ENCODE results near the gene SECISBP2.

GRCh38 chr9:89315482-89315881 lies 2.8 kb upstream of the SECISBP2 start:
- TF ChIP-seq, protein P1, sequence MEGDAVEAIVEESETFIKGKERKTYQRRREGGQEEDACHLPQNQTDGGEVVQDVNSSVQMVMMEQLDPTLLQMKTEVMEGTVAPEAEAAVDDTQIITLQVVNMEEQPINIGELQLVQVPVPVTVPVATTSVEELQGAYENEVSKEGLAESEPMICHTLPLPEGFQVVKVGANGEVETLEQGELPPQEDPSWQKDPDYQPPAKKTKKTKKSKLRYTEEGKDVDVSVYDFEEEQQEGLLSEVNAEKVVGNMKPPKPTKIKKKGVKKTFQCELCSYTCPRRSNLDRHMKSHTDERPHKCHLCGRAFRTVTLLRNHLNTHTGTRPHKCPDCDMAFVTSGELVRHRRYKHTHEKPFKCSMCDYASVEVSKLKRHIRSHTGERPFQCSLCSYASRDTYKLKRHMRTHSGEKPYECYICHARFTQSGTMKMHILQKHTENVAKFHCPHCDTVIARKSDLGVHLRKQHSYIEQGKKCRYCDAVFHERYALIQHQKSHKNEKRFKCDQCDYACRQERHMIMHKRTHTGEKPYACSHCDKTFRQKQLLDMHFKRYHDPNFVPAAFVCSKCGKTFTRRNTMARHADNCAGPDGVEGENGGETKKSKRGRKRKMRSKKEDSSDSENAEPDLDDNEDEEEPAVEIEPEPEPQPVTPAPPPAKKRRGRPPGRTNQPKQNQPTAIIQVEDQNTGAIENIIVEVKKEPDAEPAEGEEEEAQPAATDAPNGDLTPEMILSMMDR (IDR thresholded peaks at IDR 0.05) = no peak
- no peak for TF ChIP-seq POLR2A (IDR thresholded peaks at IDR 0.05)

All from heart left ventricle (tissue), 13 donors.